Activated T-cell treated with anti-CD3 and anti-CD28 coated beads, Interleukin-2, amount 50 U/mL, for 72 hours (primary cell): Measurements from ENCODE around the gene NRAP. TPM values are rescaled to one million over a fixed set of nuclear protein-coding genes. Genes with fewer than 3 reads are reported as not detected.

ENCODE experiments used
- ATAC-seq, 2 donors: fragments of 150-1000 bp; cut with Tn5 transposase; replicated peaks in 1 of 2; 2 replicates each; pipeline ENCODE4 v1.10.0; 2021; ENCODE audit warnings: moderate library complexity in 2 of 2, mild to moderate bottlenecking in 1 of 2
- DNase-seq, 2 donors: peaks; one replicate each; pipeline ENCODE4 v3.0.0; 2021 to 2022; ENCODE audit warnings: mixed read lengths in 1 of 2
- H3K27ac Mint-ChIP-seq: one replicate; pipeline ENCODE4 v1.8.0; 2022; ENCODE audit warnings: mild to moderate bottlenecking, moderate library complexity, mixed read lengths
- H3K27me3 Mint-ChIP-seq: one replicate; pipeline ENCODE4 v1.8.0; 2022; ENCODE audit warnings: low read depth, mixed read lengths
- H3K36me3 Mint-ChIP-seq, 2 donors: one replicate each; pipeline ENCODE4 v1.8.0; 2022; ENCODE audit warnings: mixed read lengths in 2 of 2, mild to moderate bottlenecking in 1 of 2; ENCODE audit not compliant: insufficient read depth in 2 of 2
- H3K4me1 Mint-ChIP-seq: one replicate; pipeline ENCODE4 v1.8.0; 2022; ENCODE audit warnings: low read depth, mixed read lengths
- H3K4me3 Mint-ChIP-seq, 2 donors: one replicate each; pipeline ENCODE4 v1.8.0; 2022; ENCODE audit warnings: mild to moderate bottlenecking in 2 of 2, mixed read lengths in 2 of 2, moderate library complexity in 2 of 2
- H3K9me3 Mint-ChIP-seq, 2 donors: one replicate each; pipeline ENCODE4 v1.8.0; 2022; ENCODE audit warnings: mixed read lengths in 2 of 2
- total RNA-seq, 2 donors: library from RNA; stranded (reverse); gene quantifications; one replicate each; pipeline ENCODE4 v1.2.3, GENCODE V29; 2022

The NRAP gene
- total RNA-seq, 2 donors from 2014 or later = not detected

DNA sequence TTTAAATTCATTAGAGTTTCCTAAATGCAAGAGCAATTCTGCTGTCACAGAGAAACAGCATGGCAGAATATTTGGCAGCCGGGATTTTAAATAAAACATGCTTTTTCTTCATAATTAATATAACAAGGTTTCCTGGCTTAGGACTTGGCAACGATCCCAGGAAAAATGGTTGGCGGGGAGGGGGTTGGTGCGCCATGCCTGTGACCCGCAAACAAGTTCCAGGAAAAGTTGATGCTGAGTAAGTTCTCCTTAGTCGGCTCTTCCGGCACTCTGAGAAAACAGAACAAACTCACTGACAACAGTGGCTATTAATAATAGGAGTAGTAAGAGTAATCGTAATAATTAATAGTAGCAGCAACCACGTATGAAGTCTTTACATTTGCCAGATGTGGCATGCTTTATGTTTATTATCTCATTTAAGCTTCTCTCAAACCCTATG is 106.4 kb downstream of the NRAP start:
- no peak for DNase-seq
- Mint-ChIP-seq H3K4me3 (no peak overlapping the region), H3K36me3 (no peaks in the 10 kb centered on the region), H3K4me1 (no peaks in the 10 kb centered on the region), H3K27ac (no peak overlapping the region), H3K27me3 (peaks cover 49% of the 10 kb centered on the region), H3K9me3 (no peaks in the 10 kb centered on the region)
- ATAC-seq = no peak

DNA sequence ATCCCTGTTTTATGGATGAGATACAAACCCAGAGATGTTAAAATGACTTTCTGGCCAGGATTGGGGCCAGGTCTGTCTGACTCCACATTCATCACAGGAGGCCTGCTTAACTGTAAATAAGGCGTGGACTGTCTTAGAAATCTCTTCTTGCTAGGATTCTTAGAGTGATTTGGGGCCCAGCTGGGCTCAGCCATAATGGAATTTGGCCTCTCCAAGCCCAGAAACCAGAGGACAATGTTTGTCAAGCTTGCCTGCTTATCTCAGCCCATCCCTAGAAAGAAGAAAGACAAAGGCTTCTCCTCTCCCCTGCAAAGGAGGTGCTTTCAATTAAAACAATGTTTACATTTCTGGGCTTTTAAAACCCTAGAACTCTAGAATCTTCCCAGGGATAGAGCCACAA is 108.1 kb downstream of the NRAP start:
- Mint-ChIP-seq H3K27ac (no peak overlapping the region), H3K36me3 (no peaks in the 10 kb centered on the region), H3K27me3 (peaks cover 57% of the 10 kb centered on the region), H3K4me3 (no peak overlapping the region), H3K4me1 (no peaks in the 10 kb centered on the region), H3K9me3 (no peaks in the 10 kb centered on the region)
- no peak for ATAC-seq
- no peak for DNase-seq

DNA sequence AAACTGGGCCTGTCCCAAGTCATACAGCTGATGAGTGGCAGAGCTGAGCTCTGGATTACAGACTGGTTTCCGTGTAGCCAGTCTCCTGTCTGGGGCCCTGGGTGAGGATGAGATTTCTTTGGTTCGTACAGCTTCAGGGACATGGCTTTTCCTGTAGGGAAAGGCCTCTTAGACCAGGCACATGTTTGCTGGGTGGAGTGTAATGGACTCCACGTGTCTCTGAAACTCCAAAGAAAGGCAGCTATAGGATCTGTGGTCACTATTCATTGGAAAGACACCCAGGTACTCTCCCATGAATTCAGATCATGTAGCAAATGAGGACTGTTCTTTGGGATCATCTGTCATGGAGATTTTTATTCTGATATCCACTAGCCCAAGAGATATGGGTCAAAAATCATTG is 108.6 kb downstream of the NRAP start:
- Mint-ChIP-seq H3K27me3 (peaks cover 57% of the 10 kb centered on the region), H3K4me3 (no peak overlapping the region), H3K36me3 (no peaks in the 10 kb centered on the region), H3K4me1 (no peaks in the 10 kb centered on the region), H3K9me3 (no peaks in the 10 kb centered on the region), H3K27ac (no peak overlapping the region)
- ATAC-seq (no peak), DNase-seq (no peak)

DNA sequence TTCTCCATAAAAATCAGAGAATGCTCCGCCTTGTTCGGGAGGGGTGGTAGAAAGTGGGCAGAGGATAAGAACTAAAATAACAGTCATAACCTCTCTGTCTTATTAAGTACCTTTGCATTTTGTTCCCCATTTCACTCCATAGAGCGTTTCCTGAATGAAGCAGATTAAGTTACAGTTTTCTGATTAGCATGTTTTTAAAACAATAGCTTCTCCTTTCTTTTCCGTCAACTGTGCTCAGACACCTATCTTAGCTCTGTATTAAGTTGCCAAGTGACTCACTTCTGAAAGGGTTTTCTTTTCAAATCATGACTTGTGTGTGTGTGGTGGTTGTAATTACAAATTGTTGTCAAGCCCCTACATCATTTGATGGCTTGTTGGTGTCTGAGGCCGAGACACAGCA is 109.6 kb downstream of the NRAP start:
- Mint-ChIP-seq H3K4me1 (no peaks in the 10 kb centered on the region), H3K36me3 (no peaks in the 10 kb centered on the region), H3K4me3 (no peak overlapping the region), H3K27me3 (peaks cover 50% of the 10 kb centered on the region), H3K27ac (no peak overlapping the region), H3K9me3 (no peaks in the 10 kb centered on the region)
- DNase-seq (no peak), ATAC-seq (no peak)

DNA sequence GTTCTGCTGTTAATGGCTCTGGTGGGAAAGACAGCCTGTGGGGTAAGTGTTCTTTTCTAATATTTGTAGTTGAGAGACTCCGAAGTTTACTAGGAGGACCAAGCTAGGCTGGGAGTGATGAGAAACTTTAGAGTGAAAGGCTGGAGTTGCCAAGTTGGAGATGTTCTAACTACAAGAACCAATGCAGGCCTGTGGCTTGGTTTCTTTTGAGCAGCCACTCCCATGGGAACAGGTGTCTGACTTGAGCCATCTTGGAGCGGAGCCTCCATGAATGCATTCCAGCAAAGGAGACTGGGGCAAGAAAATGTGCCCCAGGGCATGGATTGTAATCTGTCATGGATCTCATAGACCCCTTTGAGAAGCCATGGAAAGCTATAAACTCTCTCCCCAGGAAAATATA is 110.7 kb downstream of the NRAP start:
- ATAC-seq (no peak), DNase-seq (no peak)
- Mint-ChIP-seq H3K9me3 (no peaks in the 10 kb centered on the region), H3K36me3 (no peaks in the 10 kb centered on the region), H3K4me3 (no peak overlapping the region), H3K27ac (no peak overlapping the region), H3K4me1 (no peaks in the 10 kb centered on the region), H3K27me3 (peaks cover 39% of the 10 kb centered on the region)

DNA sequence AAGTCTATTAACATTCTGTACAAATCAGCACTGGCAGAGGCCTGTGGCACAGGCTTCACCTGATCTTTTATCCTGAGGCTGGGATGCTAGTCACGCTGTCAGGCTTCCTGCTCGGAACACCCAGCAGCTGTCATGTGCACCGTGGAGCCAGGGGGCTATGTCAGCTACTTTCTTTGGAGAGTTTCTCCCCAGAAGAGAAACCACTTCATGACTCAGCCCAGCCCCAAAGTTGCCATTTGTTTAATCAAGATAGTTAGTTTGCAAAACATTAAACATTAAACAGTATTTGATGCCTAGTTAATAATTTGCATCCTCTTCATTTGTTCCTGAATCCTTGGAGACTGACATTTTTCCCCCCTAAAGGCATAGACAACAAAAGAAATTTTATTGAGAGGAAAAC is 111.1 kb downstream of the NRAP start, which contains the start of gene HABP2:
HABP2 (plus strand) TSS at position 353 of the 400 bp plus-strand sequence. CDS start 69 bp downstream, outside the sequence.
- no peaks in the 10 kb centered on the region for H3K4me1 Mint-ChIP-seq
- H3K27ac Mint-ChIP-seq = no peak within 1 kb of the TSS
- ATAC-seq (no peak), DNase-seq (no peak)
- no peaks in the 10 kb centered on the region for H3K9me3 Mint-ChIP-seq
- H3K27me3 Mint-ChIP-seq = peaks cover 35% of the 10 kb centered on the region
- H3K4me3 Mint-ChIP-seq = no peak within 1 kb of the TSS
- no peaks in the 10 kb centered on the region for H3K36me3 Mint-ChIP-seq

DNA sequence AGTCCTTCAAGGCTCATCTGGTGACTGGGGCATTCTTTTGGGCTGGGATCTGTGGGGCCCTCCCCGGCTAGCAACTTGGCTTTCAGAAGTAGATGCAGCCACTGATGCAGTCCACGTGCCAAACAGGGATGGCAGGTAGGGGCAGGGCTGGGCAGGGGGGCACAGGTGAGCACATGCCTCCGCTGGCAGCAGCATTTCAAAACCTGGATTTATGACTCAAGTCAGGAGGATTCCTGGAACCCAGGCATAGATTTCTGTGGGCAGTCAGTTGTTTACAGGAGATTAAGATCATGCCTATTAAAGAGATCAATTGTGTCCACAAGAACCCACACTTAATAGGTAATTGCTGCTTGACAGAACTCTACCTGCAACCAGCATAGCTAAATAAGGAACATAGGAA is 111.8 kb downstream of the NRAP start:
- no peak overlapping the region for H3K4me3 Mint-ChIP-seq
- H3K36me3 Mint-ChIP-seq = no peaks in the 10 kb centered on the region
- H3K27ac Mint-ChIP-seq = no peak overlapping the region
- H3K27me3 Mint-ChIP-seq = peaks cover 28% of the 10 kb centered on the region
- H3K9me3 Mint-ChIP-seq = no peaks in the 10 kb centered on the region
- ATAC-seq (no peak), DNase-seq (no peak)
- no peaks in the 10 kb centered on the region for H3K4me1 Mint-ChIP-seq

GRCh38 chr10:113550365-113550764 is 113.5 kb downstream of the NRAP start:
- no peaks in the 10 kb centered on the region for H3K36me3 Mint-ChIP-seq
- H3K27ac Mint-ChIP-seq = no peak overlapping the region
- no peaks in the 10 kb centered on the region for H3K4me1 Mint-ChIP-seq

DNA sequence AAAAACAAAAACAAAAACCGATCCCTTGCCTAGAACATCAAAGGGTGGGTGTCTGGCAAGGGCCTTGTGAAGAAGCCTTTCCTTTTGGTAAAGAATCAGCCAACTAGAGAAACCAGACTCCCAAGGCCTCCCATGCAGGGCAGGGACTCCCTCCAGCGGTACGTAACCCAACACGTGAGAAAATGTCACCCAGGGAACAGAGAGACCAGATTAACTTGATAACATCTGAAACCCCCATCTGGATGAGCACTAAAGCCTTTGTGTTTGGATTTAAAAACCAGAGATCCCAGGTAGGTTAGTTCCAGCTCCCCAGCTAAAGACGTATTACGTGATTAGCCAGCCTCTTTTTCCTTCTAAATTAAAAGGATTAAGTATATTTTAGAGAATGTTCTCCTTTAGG is 114.0 kb downstream of the NRAP start:
- no peak overlapping the region for H3K4me3 Mint-ChIP-seq
- no peaks in the 10 kb centered on the region for H3K36me3 Mint-ChIP-seq
- no peak for DNase-seq
- no peak overlapping the region for H3K27ac Mint-ChIP-seq
- H3K4me1 Mint-ChIP-seq = no peaks in the 10 kb centered on the region
- peaks cover 25% of the 10 kb centered on the region for H3K27me3 Mint-ChIP-seq
- H3K9me3 Mint-ChIP-seq = no peaks in the 10 kb centered on the region
- ATAC-seq = no peak

More at GRCh38 chr10:113550365-113550764, 113.5 kb downstream of the NRAP start:
- peaks cover 25% of the 10 kb centered on the region for H3K27me3 Mint-ChIP-seq
- H3K9me3 Mint-ChIP-seq = no peaks in the 10 kb centered on the region
- H3K4me3 Mint-ChIP-seq = no peak overlapping the region
- no peak for DNase-seq
- ATAC-seq = no peak

GRCh38 chr10:113547426-113547825 is 116.4 kb downstream of the NRAP start:
- DNase-seq (no peak), ATAC-seq (no peak)
- no peaks in the 10 kb centered on the region for H3K9me3 Mint-ChIP-seq
- no peaks in the 10 kb centered on the region for H3K36me3 Mint-ChIP-seq
- H3K27ac Mint-ChIP-seq = no peak overlapping the region
- no peaks in the 10 kb centered on the region for H3K4me1 Mint-ChIP-seq
- H3K27me3 Mint-ChIP-seq = peaks cover 18% of the 10 kb centered on the region
- no peak overlapping the region for H3K4me3 Mint-ChIP-seq

DNA sequence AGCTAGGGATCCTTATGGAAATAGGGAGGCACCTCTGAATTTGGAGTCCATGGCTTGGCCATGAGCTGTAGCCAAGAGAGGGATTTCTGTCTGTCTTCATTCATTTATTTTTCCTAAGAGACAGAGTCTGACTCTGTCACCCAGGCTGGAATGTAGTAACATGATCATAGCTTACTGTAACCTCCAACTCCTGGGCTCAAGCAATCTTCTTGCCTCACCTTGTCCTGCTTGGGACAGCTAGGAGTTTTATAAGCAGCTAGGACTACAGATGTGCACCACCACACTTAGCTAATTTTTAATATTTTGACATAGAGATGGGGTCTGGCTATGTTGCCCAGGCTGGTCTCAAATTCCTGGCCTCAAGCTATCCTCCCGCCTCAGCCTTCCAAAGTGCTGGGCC is 119.4 kb downstream of the NRAP start:
- peaks cover 18% of the 10 kb centered on the region for H3K27me3 Mint-ChIP-seq
- no peaks in the 10 kb centered on the region for H3K9me3 Mint-ChIP-seq
- DNase-seq = no peak
- H3K27ac Mint-ChIP-seq = no peak overlapping the region
- ATAC-seq = no peak
- no peaks in the 10 kb centered on the region for H3K4me1 Mint-ChIP-seq
- no peak overlapping the region for H3K4me3 Mint-ChIP-seq
- no peaks in the 10 kb centered on the region for H3K36me3 Mint-ChIP-seq

GRCh38 chr10:113543107-113543955 is 120.5 kb downstream of the NRAP start:
- H3K9me3 Mint-ChIP-seq = no peaks in the 10 kb centered on the region
- H3K27me3 Mint-ChIP-seq = peaks cover 18% of the 10 kb centered on the region
- DNase-seq = no peak
- no peaks in the 10 kb centered on the region for H3K4me1 Mint-ChIP-seq
- no peak overlapping the region for H3K27ac Mint-ChIP-seq
- no peak for ATAC-seq
- no peak overlapping the region for H3K4me3 Mint-ChIP-seq
- H3K36me3 Mint-ChIP-seq = no peaks in the 10 kb centered on the region

- Mint-ChIP-seq H3K4me3 (no peak overlapping the region), H3K27me3 (peaks cover 18% of the 10 kb centered on the region), H3K27ac (no peak overlapping the region), H3K9me3 (no peaks in the 10 kb centered on the region), H3K36me3 (no peaks in the 10 kb centered on the region), H3K4me1 (no peaks in the 10 kb centered on the region)
- no peak for ATAC-seq
- DNase-seq = no peak
These were observed 122.3 kb downstream of the NRAP start for GRCh38 chr10:113541549-113541927.
